NCI-H2196 (cell line): Measurements from ENCODE around the gene ANKRD30BL.
A peak's percentile ranks its signal among the peaks of the same experiment; 100 is the strongest.
"Not testable (repeated sequence)": the region's sequence is repeated elsewhere in the genome, so short reads cannot be mapped to it uniquely, and the experiment has no call there.

ENCODE experiments used
- DNase-seq: peaks from one replicate; lab custom pipeline; 2025; ENCODE audit not compliant: unreplicated experiment; lab: John Stamatoyannopoulos, UW

The ANKRD30BL gene

GRCh38 chr2:132161161-132162124 lies at the start of gene ANKRD30BL:
Gene ANKRD30BL, minus strand, starts transcription at chr2:132161952. Its CDS starts 247 bp downstream, at chr2:132161705.
- not testable (repeated sequence) for DNase-seq

- not testable (repeated sequence) for DNase-seq
Observed at GRCh38 chr2:132202866-132203265, 41.1 kb upstream of the ANKRD30BL start.

- DNase-seq: not testable (repeated sequence)
Observed at GRCh38 chr2:132192854-132193253, 31.1 kb upstream of the ANKRD30BL start.

GRCh38 chr2:132167100-132167499 lies 5.3 kb upstream of the ANKRD30BL start:
- not testable (repeated sequence) for DNase-seq

DNA sequence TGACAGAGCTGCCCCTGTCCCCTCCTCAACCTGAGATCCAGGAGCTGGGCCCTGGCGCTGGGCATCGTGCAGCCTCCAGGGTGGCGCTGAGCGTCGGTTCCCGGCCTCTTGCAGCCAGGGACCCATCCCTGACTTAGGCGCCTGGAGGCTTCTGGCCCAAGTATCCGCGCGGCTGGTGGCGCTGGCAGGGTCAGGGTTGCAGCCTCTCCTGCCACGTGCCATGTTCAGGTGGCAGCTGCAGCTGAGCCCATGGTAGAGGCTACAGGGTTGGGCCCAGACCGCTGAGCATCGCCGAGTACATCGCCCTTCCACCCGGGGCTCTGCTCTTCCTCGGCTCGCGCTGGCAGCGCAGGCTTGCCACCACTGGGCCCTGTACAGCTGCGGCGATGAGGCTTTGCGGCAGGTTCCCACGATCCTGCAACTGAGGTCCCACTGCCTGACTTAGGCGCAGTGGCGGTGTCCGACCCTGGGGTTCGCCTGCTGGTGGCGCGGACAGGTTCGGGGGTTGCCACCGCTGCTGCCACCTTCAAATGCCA lies 441 bp upstream of the ANKRD30BL start:
- not testable (repeated sequence) for DNase-seq

GRCh38 chr2:132146774-132147173 lies 15.0 kb downstream of the ANKRD30BL start:
- DNase-seq: peak; percentile 51
